Muscle of leg (tissue), 11 donors: Measurements from ENCODE around the gene TMEM87B. TPM values are rescaled to one million over a fixed set of nuclear protein-coding genes. Genes with fewer than 3 reads are reported as not detected.
A peak's percentile ranks its signal among the peaks of the same experiment; 100 is the strongest.
"Not testable (repeated sequence)": the region's sequence is repeated elsewhere in the genome, so short reads cannot be mapped to it uniquely, and the experiment has no call there.

Experiments used
- DNase-seq: peaks from one replicate; pipeline ENCODE4 v3.0.0; 2013
- H3K27ac ChIP-seq: one replicate; pipeline ENCODE4 v1.5.1; 2013; ENCODE audit warnings: mild to moderate bottlenecking, low read length, control low read depth
- H3K27me3 ChIP-seq: one replicate; pipeline ENCODE4 v1.6.1; 2013; ENCODE audit warnings: low read length; ENCODE audit not compliant: control insufficient read depth, insufficient read depth
- H3K36me3 ChIP-seq: one replicate; pipeline ENCODE4 v1.6.1; 2013; ENCODE audit warnings: low read length; ENCODE audit not compliant: control insufficient read depth, insufficient read depth
- H3K4me1 ChIP-seq: one replicate; pipeline ENCODE4 v1.6.1; 2013; ENCODE audit warnings: low read length; ENCODE audit not compliant: control insufficient read depth, insufficient read depth
- H3K4me3 ChIP-seq: one replicate; pipeline ENCODE4 v1.5.1; 2013; ENCODE audit warnings: low read length, control low read depth
- H3K9me3 ChIP-seq: replicated peaks from 2 replicates; pipeline ENCODE4 v1.6.1; 2013; ENCODE audit warnings: low read depth, low read length; ENCODE audit not compliant: control insufficient read depth
- WGBS: methylation state at CpG from one replicate; pipeline ENCODE4 v1.1.5; 2013; ENCODE audit warnings: missing lambda C conversion rate; ENCODE audit not compliant: insufficient coverage; 5-methylcytosine and 5-hydroxymethylcytosine counted together
- polyA plus RNA-seq, 8 donors: library from polyadenylated mRNA; unstranded; fragments of 120-200 nt; gene quantifications; one replicate each; pipeline versions ENCODE4 v1.2.1 to v1.2.3, GENCODE V29; 2013; ENCODE audit warnings: inconsistent platforms in 1 of 8, low replicate concordance in 1 of 8; ENCODE audit not compliant: insufficient read length in 8 of 8, insufficient read depth in 1 of 8
- total RNA-seq: library from RNA; stranded (reverse); fragments of 120-200 nt; gene quantifications from one replicate; pipeline ENCODE4 v1.2.4, GENCODE V29; 2013

The TMEM87B gene
- total and polyA plus RNA-seq, 9 donors: 11.6 to 24.5 (median 15.1) TPM

DNA sequence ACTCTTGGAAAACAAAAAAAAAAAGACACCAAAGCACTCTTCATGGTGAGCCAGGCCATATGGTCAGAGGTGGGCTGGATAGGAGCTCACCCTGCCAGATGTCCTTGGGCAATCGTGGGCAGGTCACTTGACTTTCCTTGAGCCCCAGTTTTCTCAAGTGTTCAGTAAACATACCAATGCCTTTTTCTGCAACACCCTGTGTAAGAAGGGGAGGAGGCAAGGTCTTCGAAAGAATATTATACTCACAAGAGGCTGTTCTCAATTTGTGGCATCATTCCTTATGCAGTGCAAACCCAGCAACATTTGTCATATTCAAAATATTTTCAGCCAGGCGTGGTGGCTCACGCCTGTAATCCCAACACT, 22.9 kb upstream of the TMEM87B start:
- H3K27me3 ChIP-seq: no peaks in the 10 kb centered on the region
- peaks cover 6% of the 10 kb centered on the region for H3K4me1 ChIP-seq
- no peak overlapping the region for H3K4me3 ChIP-seq
- no peak for DNase-seq
- WGBS: no CpG with 5 or more reads among the region's 4 CpGs
- H3K36me3 ChIP-seq: no peaks in the 10 kb centered on the region
- H3K27ac ChIP-seq: peak overlapping the region; percentile 5
- peaks cover 2% of the 10 kb centered on the region for H3K9me3 ChIP-seq

- peak; percentile 78 for DNase-seq
- Histone ChIP-seq H3K36me3 (no peaks in the 10 kb centered on the region), H3K27ac (peak overlapping the region; percentile 58), H3K27me3 (no peaks in the 10 kb centered on the region), H3K4me1 (peaks cover 6% of the 10 kb centered on the region), H3K4me3 (no peak overlapping the region), H3K9me3 (peaks cover 2% of the 10 kb centered on the region)
- WGBS: no CpG with 5 or more reads among the region's 4 CpGs
Observed at GRCh38 chr2:112032689-112033465, 22.2 kb upstream of the TMEM87B start.

- H3K9me3 ChIP-seq: peaks cover 4% of the 10 kb centered on the region
- no peak overlapping the region for H3K4me3 ChIP-seq
- no peak for DNase-seq
- H3K4me1 ChIP-seq: peaks cover 6% of the 10 kb centered on the region
- H3K27me3 ChIP-seq: no peaks in the 10 kb centered on the region
- no CpG with 5 or more reads among the region's 1 CpG for WGBS
- H3K27ac ChIP-seq: no peak overlapping the region
- no peaks in the 10 kb centered on the region for H3K36me3 ChIP-seq
Observed at GRCh38 chr2:112033600-112033999, 21.5 kb upstream of the TMEM87B start.

DNA sequence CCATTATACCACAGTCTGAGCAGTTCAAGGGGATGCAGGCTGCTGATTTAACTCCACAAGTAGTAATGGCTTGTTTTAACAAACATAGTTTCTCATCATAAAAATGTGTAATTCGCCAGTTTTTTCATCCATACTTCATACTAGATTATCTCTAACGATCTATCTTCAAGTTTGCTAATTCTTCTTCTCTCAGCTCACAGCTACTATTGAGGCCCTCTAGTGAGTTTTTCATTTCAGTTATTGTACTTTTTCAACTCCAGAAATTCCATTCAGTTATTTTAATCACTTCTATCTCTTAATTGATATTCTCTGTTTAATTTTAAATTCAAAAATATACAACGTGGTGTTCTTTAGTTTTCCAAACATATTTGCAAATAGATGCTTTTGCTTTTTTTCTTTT, 20.1 kb upstream of the TMEM87B start:
- no peaks in the 10 kb centered on the region for H3K27me3 ChIP-seq
- H3K4me3 ChIP-seq: no peak overlapping the region
- H3K9me3 ChIP-seq: peaks cover 4% of the 10 kb centered on the region
- 94% methylated on average over 2 of the region's 3 CpGs for WGBS
- no peak overlapping the region for H3K27ac ChIP-seq
- no peak for DNase-seq
- H3K4me1 ChIP-seq: peaks cover 6% of the 10 kb centered on the region
- no peaks in the 10 kb centered on the region for H3K36me3 ChIP-seq

DNA sequence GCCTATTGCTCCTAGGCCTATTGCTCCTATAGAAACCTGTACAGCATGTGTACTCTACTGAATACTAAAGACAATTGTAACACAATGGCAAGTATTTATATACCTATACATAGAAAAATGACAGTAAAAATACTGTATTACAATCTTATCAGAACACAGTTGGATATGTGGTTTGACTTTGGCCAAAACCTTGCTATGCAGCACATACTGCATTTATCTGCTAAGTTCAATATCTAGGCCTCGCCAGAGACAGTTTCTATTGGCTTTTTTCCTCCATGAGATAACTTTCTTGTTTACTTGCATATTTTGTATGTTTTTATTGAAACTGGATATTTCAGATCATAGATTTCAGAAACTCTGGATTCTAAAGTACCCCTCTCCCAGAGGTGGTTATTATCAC, 19.3 kb upstream of the TMEM87B start:
- no peaks in the 10 kb centered on the region for H3K36me3 ChIP-seq
- DNase-seq: no peak
- WGBS: no CpG with 5 or more reads among the region's 1 CpG
- H3K27ac ChIP-seq: no peak overlapping the region
- H3K9me3 ChIP-seq: peaks cover 4% of the 10 kb centered on the region
- no peaks in the 10 kb centered on the region for H3K27me3 ChIP-seq
- H3K4me1 ChIP-seq: peaks cover 6% of the 10 kb centered on the region
- H3K4me3 ChIP-seq: no peak overlapping the region

- not testable (repeated sequence) for H3K36me3 ChIP-seq, H3K9me3 ChIP-seq
- WGBS: 81% methylated on average over 9 of the region's 12 CpGs
Observed at GRCh38 chr2:112039556-112039955, 15.5 kb upstream of the TMEM87B start.

GRCh38 chr2:112040066-112040465, 15.0 kb upstream of the TMEM87B start:
- not testable (repeated sequence) for H3K4me3 ChIP-seq, H3K27ac ChIP-seq, H3K36me3 ChIP-seq, H3K9me3 ChIP-seq, DNase-seq, H3K4me1 ChIP-seq, H3K27me3 ChIP-seq
- 83% methylated on average over 1 of the region's 2 CpGs for WGBS

More at GRCh38 chr2:112039556-112039955, 15.5 kb upstream of the TMEM87B start:
- not testable (repeated sequence) for H3K4me3 ChIP-seq, DNase-seq, H3K27ac ChIP-seq, H3K27me3 ChIP-seq, H3K4me1 ChIP-seq

DNA sequence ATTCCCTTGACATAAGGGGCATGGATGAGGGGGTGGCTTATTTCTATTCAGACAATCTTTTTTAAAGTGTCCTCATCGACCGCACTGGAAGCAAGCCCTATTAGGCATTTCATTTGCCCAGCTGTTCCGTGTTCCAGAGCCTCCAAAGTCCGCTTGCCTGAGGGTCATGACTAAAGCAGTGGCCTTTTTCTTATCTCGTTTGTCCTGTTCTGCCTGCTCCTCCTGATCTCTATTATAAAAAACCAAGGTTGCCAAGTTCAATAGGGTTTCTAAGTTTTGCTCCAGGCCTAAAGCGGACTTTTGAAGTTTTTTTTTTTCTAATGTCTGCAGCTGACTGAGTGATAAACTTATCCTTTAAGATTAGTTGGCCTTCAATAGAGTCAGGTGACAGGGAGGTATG, 13.6 kb upstream of the TMEM87B start:
- 73% methylated on average over 3 of the region's 6 CpGs for WGBS
- not testable (repeated sequence) for DNase-seq

DNA sequence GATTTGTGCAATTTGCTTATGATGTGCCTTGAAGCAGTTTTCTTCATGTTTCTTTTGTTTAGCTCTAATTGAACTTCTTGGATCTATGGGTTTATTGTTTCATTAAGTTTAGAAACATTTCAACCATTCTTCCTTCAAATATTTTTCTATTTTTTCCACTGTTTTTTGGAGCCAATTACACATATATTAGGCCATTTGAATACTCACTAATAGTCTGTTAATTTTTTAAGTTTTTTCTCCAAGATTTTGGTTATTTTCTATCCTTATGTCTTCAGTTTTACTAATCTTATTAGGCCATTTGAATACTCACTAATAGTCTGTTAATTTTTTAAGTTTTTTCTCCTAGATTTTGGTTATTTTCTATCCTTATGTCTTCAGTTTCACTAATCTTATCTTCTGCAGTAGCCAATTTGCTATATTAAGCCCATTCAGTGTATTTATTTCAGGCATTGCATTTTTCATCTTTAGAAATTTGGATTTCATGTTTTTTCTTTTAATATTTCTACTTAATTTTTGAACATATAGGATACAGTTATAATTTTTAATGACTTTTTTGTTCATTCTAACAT, 9.5 kb upstream of the TMEM87B start:
- Histone ChIP-seq H3K27ac (no peak overlapping the region), H3K9me3 (peaks cover 7% of the 10 kb centered on the region), H3K36me3 (no peaks in the 10 kb centered on the region), H3K4me1 (no peaks in the 10 kb centered on the region), H3K4me3 (no peak overlapping the region), H3K27me3 (no peaks in the 10 kb centered on the region)
- no peak for DNase-seq

More for the DNA sequence above, 13.6 kb upstream of the TMEM87B start:
- H3K9me3 ChIP-seq: peaks cover 11% of the 10 kb centered on the region
- H3K4me1 ChIP-seq, H3K27me3 ChIP-seq, H3K36me3 ChIP-seq, H3K4me3 ChIP-seq, H3K27ac ChIP-seq: not testable (repeated sequence)

DNA sequence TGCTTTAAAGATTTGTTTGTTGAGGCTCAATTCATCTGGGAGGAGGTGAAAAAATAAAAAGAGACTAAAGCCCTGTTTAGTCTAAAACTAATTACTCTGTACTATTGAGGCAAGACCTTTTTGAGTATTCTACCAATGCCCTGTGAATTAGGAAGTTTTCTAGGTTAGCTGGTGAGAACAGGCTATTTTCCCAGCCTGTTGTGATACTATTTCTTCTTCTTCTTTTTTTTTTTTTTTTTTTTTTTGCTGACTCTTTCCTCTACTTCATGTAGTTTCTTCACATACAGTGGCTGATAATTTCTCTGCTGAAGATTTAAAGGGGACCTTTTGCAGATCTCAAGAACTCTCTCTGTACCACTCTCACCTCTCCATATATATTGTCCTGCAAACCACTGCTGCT, 8.8 kb upstream of the TMEM87B start:
- no peaks in the 10 kb centered on the region for H3K4me1 ChIP-seq
- no peaks in the 10 kb centered on the region for H3K36me3 ChIP-seq
- no peak for DNase-seq
- no peaks in the 10 kb centered on the region for H3K27me3 ChIP-seq
- H3K4me3 ChIP-seq: no peak overlapping the region
- peaks cover 7% of the 10 kb centered on the region for H3K9me3 ChIP-seq
- H3K27ac ChIP-seq: no peak overlapping the region
